ENCODE results near the gene ANKRD36C.
"Not testable (repeated sequence)": the region's sequence is repeated elsewhere in the genome, so short reads cannot be mapped to it uniquely, and the experiment has no call there.

ANKRD36C gene

GRCh38 chr2:95992520-95993272 lies 1.1 kb upstream of the ANKRD36C start:
- not testable (repeated sequence) for DNase-seq

- not testable (repeated sequence) for DNase-seq
Observed at GRCh38 chr2:95992102-95992501, 478 bp upstream of the ANKRD36C start.

DNA sequence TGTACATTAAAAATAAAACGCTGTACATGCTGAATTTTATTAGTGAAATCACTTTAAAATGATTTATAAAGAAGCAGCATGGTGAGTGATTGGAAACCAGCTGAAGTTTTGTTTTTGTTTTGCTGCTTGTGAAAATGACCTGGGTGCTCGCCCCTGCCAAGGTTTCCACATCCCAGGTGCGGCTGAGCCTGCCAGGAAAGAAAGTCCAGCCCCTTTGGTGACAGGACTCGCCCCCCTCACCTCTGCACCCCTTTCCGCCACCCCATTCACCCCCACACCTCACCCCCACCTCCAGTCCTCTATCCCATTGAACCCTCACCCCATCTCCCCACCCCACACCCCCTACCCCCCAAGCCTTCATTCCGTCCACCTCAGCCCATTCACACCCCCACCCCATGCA lies 740 bp downstream of the ANKRD36C start:
- not testable (repeated sequence) for DNase-seq

- DNase-seq, result not testable (repeated sequence)
Observed at GRCh38 chr2:95951662-95952061, 40.0 kb downstream of the ANKRD36C start.

- DNase-seq, result not testable (repeated sequence)
Observed at GRCh38 chr2:95948039-95948438, 43.6 kb downstream of the ANKRD36C start.

DNA sequence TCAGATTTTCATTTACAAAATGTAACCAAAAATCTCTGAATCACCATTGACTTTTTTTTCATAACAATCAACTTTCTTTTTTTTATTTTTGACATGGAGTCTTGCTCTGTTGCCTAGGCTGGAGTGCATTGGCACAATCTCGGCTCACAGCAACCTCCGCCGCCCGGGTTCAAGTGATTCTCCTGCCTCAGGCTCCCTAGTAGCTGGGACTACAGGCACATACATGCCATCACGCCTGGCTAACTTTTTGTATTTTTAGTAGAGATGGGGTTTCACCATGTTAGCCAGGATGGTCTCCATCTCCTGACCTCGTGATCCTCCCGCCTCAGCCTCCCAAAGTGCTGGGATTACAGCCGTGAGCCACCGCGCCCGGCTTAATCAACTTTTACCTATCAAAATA lies 51.7 kb downstream of the ANKRD36C start:
- not testable (repeated sequence) for DNase-seq

DNA sequence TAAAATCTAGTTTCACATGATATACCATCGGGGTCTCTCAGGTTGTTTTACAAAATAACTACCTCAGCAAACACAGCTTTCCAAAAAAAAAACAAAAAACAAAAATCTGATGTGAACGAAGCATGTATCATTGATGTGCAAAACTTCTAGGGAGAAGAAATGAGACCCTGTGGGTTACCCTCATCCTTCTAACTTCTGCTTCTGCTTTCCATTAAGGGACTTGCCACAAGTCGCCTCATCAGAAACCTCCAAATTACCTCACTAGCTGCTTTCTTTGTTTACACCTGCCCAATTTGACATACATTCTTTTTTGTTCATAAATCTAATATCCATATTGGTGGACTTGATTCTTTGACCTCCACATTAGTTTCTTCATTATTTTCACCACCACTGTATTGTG lies 60.9 kb downstream of the ANKRD36C start:
- not testable (repeated sequence) for DNase-seq

DNA sequence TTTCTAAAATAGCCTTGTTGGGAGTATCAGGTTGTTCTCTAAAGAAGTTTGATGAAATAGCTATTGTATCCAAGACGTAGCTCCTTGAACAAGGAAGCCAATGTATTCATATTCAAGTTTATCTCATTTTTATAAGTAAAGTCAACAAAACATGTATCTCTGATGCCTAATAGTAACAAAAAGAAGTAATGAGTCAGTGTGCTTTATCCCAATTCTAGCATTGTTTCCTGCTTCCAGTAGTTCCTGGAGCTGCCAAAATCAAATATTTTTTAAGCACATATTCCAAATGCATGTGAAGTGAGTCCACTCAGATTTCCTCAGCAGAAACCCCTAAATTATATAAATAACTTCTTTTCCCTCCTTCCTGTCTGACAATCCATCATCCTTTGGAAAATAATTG lies 74.6 kb downstream of the ANKRD36C start:
- DNase-seq, result not testable (repeated sequence)

GRCh38 chr2:95915131-95915530 lies 76.5 kb downstream of the ANKRD36C start:
- DNase-seq, result not testable (repeated sequence)

GRCh38 chr2:95911431-95911830 lies 80.2 kb downstream of the ANKRD36C start:
- not testable (repeated sequence) for DNase-seq

DNA sequence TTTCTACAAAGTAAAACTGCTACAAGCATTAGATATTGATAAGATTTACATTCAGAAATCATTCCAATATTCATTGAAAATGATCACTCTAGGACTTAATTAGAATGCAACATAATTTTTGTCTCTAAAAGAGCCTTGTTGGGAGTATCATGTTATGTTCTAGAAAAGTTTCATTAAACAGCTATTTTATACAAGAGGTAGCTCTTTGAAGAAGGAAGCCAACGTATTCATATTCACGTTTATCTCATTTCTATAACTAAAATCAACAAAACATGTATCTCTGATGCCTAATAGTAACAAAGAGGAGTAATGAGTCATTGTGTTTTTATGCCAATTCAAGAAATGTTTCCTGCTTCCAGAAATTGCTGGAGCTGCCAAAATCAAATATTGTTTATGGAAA lies 97.2 kb downstream of the ANKRD36C start:
- not testable (repeated sequence) for DNase-seq

DNA sequence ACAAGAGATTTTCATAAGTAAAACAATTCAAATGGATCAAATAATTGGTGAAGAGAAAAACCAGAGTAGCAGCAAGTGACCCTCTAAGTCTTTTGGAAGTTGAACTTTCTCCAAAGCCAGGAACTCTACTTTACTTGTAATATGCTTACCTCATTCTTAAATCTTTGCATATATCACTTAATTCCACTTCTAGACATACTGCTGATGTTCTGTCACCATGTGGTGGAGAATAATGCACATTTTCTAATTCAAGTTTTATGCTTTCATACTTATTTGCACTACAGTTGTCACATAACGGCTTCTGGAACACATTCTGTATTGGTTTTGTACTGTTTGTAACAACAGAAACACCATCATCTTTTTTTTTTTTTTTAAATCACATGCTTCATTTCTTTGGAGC lies 123.7 kb downstream of the ANKRD36C start:
- DNase-seq, result not testable (repeated sequence)

DNA sequence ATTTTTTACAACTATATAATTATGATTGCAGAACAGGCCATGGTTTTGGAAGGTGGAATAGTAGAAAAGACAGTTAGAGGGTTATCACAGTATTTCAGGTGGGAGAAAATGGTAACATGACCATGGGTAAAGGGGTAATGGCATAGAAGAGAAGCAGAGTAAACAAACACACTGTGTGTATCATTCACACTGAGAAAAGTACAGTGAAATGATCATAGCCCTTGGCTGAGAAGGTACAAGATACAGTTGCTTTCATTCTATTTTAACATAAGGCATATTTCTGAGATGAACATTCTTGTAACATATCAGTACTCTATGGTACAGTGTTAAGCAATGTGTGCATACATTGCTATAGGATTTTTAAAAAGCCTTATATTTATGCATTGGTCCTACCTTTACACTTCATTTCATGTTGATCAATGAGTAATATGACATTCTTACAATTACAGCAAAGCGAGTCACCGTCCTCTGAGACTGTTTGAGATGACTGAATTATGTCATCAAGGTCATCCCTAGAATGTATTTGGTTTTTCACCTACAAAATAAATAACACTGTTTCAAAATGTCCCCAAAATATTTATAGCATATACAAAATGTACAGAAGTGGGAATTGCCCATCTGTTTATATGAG lies 124.5 kb downstream of the ANKRD36C start:
- DNase-seq, result not testable (repeated sequence)

DNA sequence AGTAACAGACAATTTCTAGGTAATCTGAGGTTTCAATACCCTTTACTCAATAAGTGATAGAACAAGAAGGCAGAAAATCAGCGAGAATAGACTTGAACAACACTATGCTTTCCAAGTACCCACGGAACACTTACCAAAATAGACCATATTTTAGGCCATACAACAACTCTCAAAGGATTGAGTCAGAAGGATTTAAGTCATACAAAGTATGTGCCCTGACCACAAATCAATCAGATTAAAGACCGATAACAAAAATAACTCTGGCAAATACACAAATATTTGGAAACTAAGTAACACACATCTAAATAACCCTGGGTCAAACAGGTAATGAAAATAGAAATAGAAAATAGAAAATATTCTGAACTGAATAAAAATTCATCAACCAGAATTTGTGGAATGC lies 129.5 kb downstream of the ANKRD36C start:
- DNase-seq, result not testable (repeated sequence)

- no peak for DNase-seq
Observed at GRCh38 chr2:95836151-95836550, 155.5 kb downstream of the ANKRD36C start.

- DNase-seq, result not testable (repeated sequence)
Observed at GRCh38 chr2:95834077-95835013, 157.3 kb downstream of the ANKRD36C start.

DNA sequence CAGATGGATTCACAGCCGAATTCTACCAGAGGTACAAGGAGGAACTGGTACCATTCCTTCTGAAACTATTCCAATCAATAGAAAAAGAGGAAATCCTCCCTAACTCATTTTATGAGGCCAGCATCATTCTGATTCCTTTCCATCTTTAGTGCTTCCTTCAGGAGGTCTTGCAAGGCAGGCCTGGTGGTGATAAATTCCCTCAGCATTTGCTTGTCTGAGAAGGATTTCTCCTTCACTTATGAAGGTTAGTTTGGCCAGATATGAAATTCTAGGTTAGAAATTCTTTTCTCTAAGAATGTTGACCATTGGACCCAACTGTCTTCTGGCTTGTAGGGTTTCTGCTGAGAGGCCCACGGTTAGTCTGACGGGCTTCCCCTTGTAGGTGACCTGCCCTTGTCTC lies 167.4 kb downstream of the ANKRD36C start:
- DNase-seq, result not testable (repeated sequence)

- not testable (repeated sequence) for DNase-seq
Observed at GRCh38 chr2:95817521-95817920, 174.1 kb downstream of the ANKRD36C start.

GRCh38 chr2:95813311-95813710 lies 178.3 kb downstream of the ANKRD36C start:
- not testable (repeated sequence) for DNase-seq

DNA sequence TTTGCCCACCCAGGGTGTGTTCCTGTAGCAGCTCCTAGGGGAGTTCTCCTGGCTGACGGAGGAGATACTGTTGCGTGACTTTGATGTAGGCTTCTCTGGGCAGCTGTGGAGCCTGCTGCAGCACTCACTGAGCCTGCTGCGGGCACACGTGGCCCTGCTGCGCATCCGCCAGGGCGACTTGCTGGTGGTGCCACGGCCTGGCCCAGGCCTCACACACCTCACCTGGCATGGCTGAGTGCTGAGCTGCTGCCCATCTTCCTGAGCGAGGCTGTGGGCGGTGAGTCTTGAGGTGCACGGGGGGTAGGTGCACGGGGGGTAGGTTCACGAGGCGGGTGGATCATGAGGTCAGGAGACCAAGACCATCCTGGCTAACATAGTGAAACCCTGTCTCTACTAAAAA lies 191.7 kb downstream of the ANKRD36C start:
- DNase-seq, result no peak

DNA sequence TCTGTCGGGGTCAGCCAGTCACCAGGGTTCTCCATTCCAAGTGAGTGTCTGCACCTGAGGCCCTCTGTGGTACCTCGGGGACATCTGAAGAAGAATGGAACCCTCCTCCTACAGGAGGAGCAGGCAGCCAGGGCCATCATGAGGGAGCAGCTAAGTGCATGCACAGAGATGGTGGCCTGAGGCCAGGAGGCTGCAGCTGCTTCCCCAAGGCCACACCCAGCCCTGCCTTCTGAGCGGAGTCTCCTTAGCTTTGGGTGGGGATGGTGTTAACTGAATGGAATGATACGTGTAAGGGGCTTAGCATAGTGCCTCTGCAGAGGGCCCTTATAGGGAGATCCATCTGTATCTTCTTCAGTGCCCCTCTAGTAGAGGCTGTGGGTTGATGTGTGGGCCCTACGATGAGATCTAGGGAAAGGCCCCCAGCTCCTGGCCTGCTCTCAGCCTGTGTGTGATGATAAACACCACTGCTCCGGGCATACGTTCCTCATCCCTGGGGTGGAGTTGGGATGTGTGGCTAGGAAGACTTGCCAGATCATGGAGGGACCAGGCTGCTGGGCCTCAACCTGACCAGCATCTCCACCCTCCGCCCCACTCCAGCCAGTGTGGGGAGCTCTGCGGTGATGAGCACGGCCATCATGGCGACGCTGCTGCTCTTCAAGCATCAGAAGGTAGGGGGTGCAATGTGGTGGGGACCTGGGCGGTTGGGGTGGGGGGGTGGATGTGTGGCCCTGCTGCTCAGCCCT lies 192.3 kb downstream of the ANKRD36C start:
- DNase-seq, result not testable (repeated sequence)

Data from NCI-H69 (cell line).